GM19455 (cell line): ENCODE measurements around the gene GLI3.

ENCODE experiments used
- ATAC-seq: cut with Tn5 transposase; IDR thresholded peaks from one replicate; pipeline ENCODE4 v1.9.1; 2021; ENCODE audit not compliant: unreplicated experiment

GLI3 gene

GRCh38 chr7:42180806-42181205 is 56.2 kb downstream of the GLI3 start:
- ATAC-seq, result no peak

GRCh38 chr7:42176724-42177101 is 60.3 kb downstream of the GLI3 start:
- ATAC-seq, result no peak

- no peak for ATAC-seq
Observed at GRCh38 chr7:42175834-42176723, 60.9 kb downstream of the GLI3 start.

- no peak for ATAC-seq
Observed at GRCh38 chr7:42174391-42174912, 62.6 kb downstream of the GLI3 start.

GRCh38 chr7:42170724-42171123 is 66.3 kb downstream of the GLI3 start:
- ATAC-seq, result no peak

GRCh38 chr7:42168512-42168911 is 68.5 kb downstream of the GLI3 start:
- no peak for ATAC-seq

GRCh38 chr7:42167631-42168236 is 69.3 kb downstream of the GLI3 start:
- no peak for ATAC-seq

GRCh38 chr7:42167206-42167605 is 69.8 kb downstream of the GLI3 start:
- ATAC-seq, result no peak

GRCh38 chr7:42164881-42165428 is 72.1 kb downstream of the GLI3 start:
- ATAC-seq, result no peak

GRCh38 chr7:42162560-42163325 is 74.3 kb downstream of the GLI3 start:
- no peak for ATAC-seq

- no peak for ATAC-seq
Observed at GRCh38 chr7:42161719-42162118, 75.3 kb downstream of the GLI3 start.

GRCh38 chr7:42161110-42161509 is 75.9 kb downstream of the GLI3 start:
- no peak for ATAC-seq

GRCh38 chr7:42159130-42159529 is 77.9 kb downstream of the GLI3 start:
- no peak for ATAC-seq

- ATAC-seq, result no peak
Observed at GRCh38 chr7:42156967-42157721, 79.9 kb downstream of the GLI3 start.

GRCh38 chr7:42156291-42156865 is 80.6 kb downstream of the GLI3 start:
- no peak for ATAC-seq

GRCh38 chr7:42155584-42156290 is 81.3 kb downstream of the GLI3 start:
- ATAC-seq, result no peak

- ATAC-seq, result no peak
Observed at GRCh38 chr7:42154173-42154572, 82.8 kb downstream of the GLI3 start.

- no peak for ATAC-seq
Observed at GRCh38 chr7:42152329-42153205, 84.4 kb downstream of the GLI3 start.

GRCh38 chr7:42151309-42151708 is 85.7 kb downstream of the GLI3 start:
- ATAC-seq, result no peak
